Measurements from ENCODE around the gene VTA1. TPM values are rescaled to one million over a fixed set of nuclear protein-coding genes. Genes with fewer than 3 reads are reported as not detected.

VTA1 gene
- polyA plus RNA-seq, 1 of the 3 experiments (the other 2 are of a cell fraction) = 60.1 TPM

GRCh38 chr6:142210606-142211005 lies 63.5 kb downstream of the VTA1 start:
- H2AFZ ChIP-seq (ENCODE audit: low read depth) = no peak overlapping the region
- H3K9me2 ChIP-seq = no peaks in the 10 kb centered on the region
- no peaks in the 10 kb centered on the region for H3K4me1 ChIP-seq (ENCODE audit: control insufficient read depth in 1 of 2, insufficient read depth in 2 of 2, low read depth in 1 of 2, low read length in 1 of 2)
- H3K79me2 ChIP-seq (ENCODE audit: insufficient read depth) = 0 out of 2 replicates have a peak, but pooled peaks cover 4% of the 10 kb centered on the region
- peaks cover 26% of the 10 kb centered on the region for H3K9me3 ChIP-seq
- WGBS (ENCODE audit: low lambda C conversion rate) = 97% methylated on average over 4 of the region's 4 CpGs
- no peak for TF ChIP-seq ELF1 (IDR thresholded peaks at IDR 0.05)
- TF ChIP-seq RCOR1 (IDR thresholded peaks at IDR 0.05; ENCODE audit: low read length) = no peak
- no peak for TF ChIP-seq GABPA (IDR thresholded peaks at IDR 0.05; ENCODE audit: low read depth)
- no peak for TF ChIP-seq FOXM1 (IDR thresholded peaks at IDR 0.05; ENCODE audit: low read depth)
- no peak for TF ChIP-seq FOXJ3 (CRISPR knock-in tag; IDR thresholded peaks at IDR 0.05)
- TF ChIP-seq TAF1 (IDR thresholded peaks at IDR 0.05; ENCODE audit: borderline replicate concordance, low read depth, low read length) = no peak
- no peak for TF ChIP-seq TEAD4 (IDR thresholded peaks at IDR 0.05; ENCODE audit: borderline replicate concordance, insufficient read depth)
- no peak for TF ChIP-seq USF1 (IDR thresholded peaks at IDR 0.05; ENCODE audit: borderline replicate concordance, low read depth)
- no peak for TF ChIP-seq CHD2 (IDR thresholded peaks at IDR 0.05; ENCODE audit: low read length, partially characterized antibody)
- no peak for TF ChIP-seq CTCF (IDR thresholded peaks at IDR 0.05)
- no peak for TF ChIP-seq MEF2A (IDR thresholded peaks at IDR 0.05; ENCODE audit: borderline replicate concordance, low read depth)
- no peak for TF ChIP-seq EP300 (IDR thresholded peaks at IDR 0.05; ENCODE audit: borderline replicate concordance in 1 of 2, low read depth in 1 of 2, low read length in 1 of 2)
- no peak for TF ChIP-seq POLR2AphosphoS5 (IDR thresholded peaks at IDR 0.05; ENCODE audit: low read depth, low read length)
- TF ChIP-seq PBX3 (IDR thresholded peaks at IDR 0.05) = no peak
- TF ChIP-seq USF2 (IDR thresholded peaks at IDR 0.05; ENCODE audit: borderline replicate concordance, low read depth, low read length) = no peak
- TF ChIP-seq EZH2phosphoT487 (IDR thresholded peaks at IDR 0.05; ENCODE audit: borderline replicate concordance, low read depth) = no peak
- TF ChIP-seq JUND (IDR thresholded peaks at IDR 0.05) = no peak
- H3K9ac ChIP-seq = no peak overlapping the region
- no peaks in the 10 kb centered on the region for H3K27me3 ChIP-seq (ENCODE audit: insufficient read depth)
- CTCF ChIA-PET = no interaction called here
- peaks cover 8% of the 10 kb centered on the region for H3F3A ChIP-seq (replicated peaks; ENCODE audit: insufficient read depth)
- H3K27ac ChIP-seq (ENCODE audit: low read depth in 2 of 2, low read length in 1 of 2) = no peak overlapping the region
- POLR2A ChIA-PET = no interaction called here
- H3K4me3 ChIP-seq (ENCODE audit: low read depth in 2 of 2, low read length in 1 of 2) = no peak overlapping the region
- no peaks in the 10 kb centered on the region for H4K20me1 ChIP-seq (ENCODE audit: insufficient read depth)
- no peak overlapping the region for H3K4me2 ChIP-seq
- H3K36me3 ChIP-seq (replicated peaks in 1 of 2; ENCODE audit: control insufficient read depth in 1 of 2, insufficient read depth in 2 of 2, low read length in 1 of 2) = peaks cover 32 to 78% of the 10 kb centered on the region in 2 experiments
- no peak for DNase-seq
